T-helper 2 cell treated with Interferon-gamma antibody and Interleukin-4, amounts not matched to agents 5 μg/mL and 100 μg/mL, for 36 hours (primary cell): Measurements from ENCODE around the gene CPA5.

ENCODE experiments used
- DNase-seq: peaks from one replicate; pipeline ENCODE4 v3.0.0; 2021; ENCODE audit warnings: low spot score
- H3K27ac Mint-ChIP-seq: one replicate; pipeline ENCODE4 v1.8.0; 2021; ENCODE audit warnings: mild to moderate bottlenecking, mixed read lengths
- H3K27me3 Mint-ChIP-seq: one replicate; pipeline ENCODE4 v1.8.0; 2021; ENCODE audit warnings: low read depth, mixed read lengths
- H3K36me3 Mint-ChIP-seq: one replicate; pipeline ENCODE4 v1.8.0; 2021; ENCODE audit warnings: low read depth, mixed read lengths
- H3K4me1 Mint-ChIP-seq: one replicate; pipeline ENCODE4 v1.8.0; 2021; ENCODE audit warnings: low read depth, mixed read lengths
- H3K4me3 Mint-ChIP-seq: one replicate; pipeline ENCODE4 v1.8.0; 2022; ENCODE audit warnings: mild to moderate bottlenecking, moderate library complexity, mixed read lengths
- H3K9me3 Mint-ChIP-seq: one replicate; pipeline ENCODE4 v1.8.0; 2021; ENCODE audit warnings: mixed read lengths

CPA5 gene

GRCh38 chr7:130397051-130397757 lies 52.6 kb downstream of the CPA5 start:
- no peak for DNase-seq
- no peak overlapping the region for H3K4me3 Mint-ChIP-seq
- H3K4me1 Mint-ChIP-seq: peaks cover 25% of the 10 kb centered on the region
- H3K9me3 Mint-ChIP-seq: no peaks in the 10 kb centered on the region
- no peaks in the 10 kb centered on the region for H3K27me3 Mint-ChIP-seq
- H3K36me3 Mint-ChIP-seq: peaks cover 24% of the 10 kb centered on the region
- H3K27ac Mint-ChIP-seq: no peak overlapping the region

GRCh38 chr7:130397758-130398073 lies 53.1 kb downstream of the CPA5 start:
- Mint-ChIP-seq H3K4me3 (no peak overlapping the region), H3K27ac (no peak overlapping the region)

GRCh38 chr7:130398526-130399090 lies 54.0 kb downstream of the CPA5 start:
- H3K4me1 Mint-ChIP-seq: peaks cover 20% of the 10 kb centered on the region
- no peak overlapping the region for H3K27ac Mint-ChIP-seq
- no peak for DNase-seq
- no peaks in the 10 kb centered on the region for H3K27me3 Mint-ChIP-seq
- no peaks in the 10 kb centered on the region for H3K9me3 Mint-ChIP-seq
- H3K4me3 Mint-ChIP-seq: no peak overlapping the region
- H3K36me3 Mint-ChIP-seq: peaks cover 24% of the 10 kb centered on the region

More at GRCh38 chr7:130397758-130398073, 53.1 kb downstream of the CPA5 start:
- DNase-seq: no peak
- Mint-ChIP-seq H3K36me3 (peaks cover 24% of the 10 kb centered on the region), H3K4me1 (peaks cover 25% of the 10 kb centered on the region), H3K27me3 (no peaks in the 10 kb centered on the region), H3K9me3 (no peaks in the 10 kb centered on the region)

- peaks cover 6% of the 10 kb centered on the region for H3K4me1 Mint-ChIP-seq
- H3K27ac Mint-ChIP-seq: no peak overlapping the region
- H3K36me3 Mint-ChIP-seq: peaks cover 24% of the 10 kb centered on the region
- DNase-seq: no peak
- H3K9me3 Mint-ChIP-seq: no peaks in the 10 kb centered on the region
- no peaks in the 10 kb centered on the region for H3K27me3 Mint-ChIP-seq
- H3K4me3 Mint-ChIP-seq: no peak overlapping the region
Measured at GRCh38 chr7:130400120-130400572, 55.5 kb downstream of the CPA5 start.

GRCh38 chr7:130401101-130401500 lies 56.5 kb downstream of the CPA5 start:
- Mint-ChIP-seq H3K4me3 (no peak overlapping the region), H3K36me3 (peaks cover 24% of the 10 kb centered on the region), H3K9me3 (no peaks in the 10 kb centered on the region), H3K4me1 (peaks cover 2% of the 10 kb centered on the region), H3K27me3 (no peaks in the 10 kb centered on the region), H3K27ac (no peak overlapping the region)
- no peak for DNase-seq

- H3K27ac Mint-ChIP-seq: no peak overlapping the region
- peaks cover 24% of the 10 kb centered on the region for H3K36me3 Mint-ChIP-seq
- H3K27me3 Mint-ChIP-seq: no peaks in the 10 kb centered on the region
- no peaks in the 10 kb centered on the region for H3K9me3 Mint-ChIP-seq
- peaks cover 2% of the 10 kb centered on the region for H3K4me1 Mint-ChIP-seq
- DNase-seq: no peak
- H3K4me3 Mint-ChIP-seq: no peak overlapping the region
Measured at GRCh38 chr7:130401578-130401977, 57.0 kb downstream of the CPA5 start.

GRCh38 chr7:130405003-130405402 lies 60.4 kb downstream of the CPA5 start:
- no peak for DNase-seq
- no peaks in the 10 kb centered on the region for H3K9me3 Mint-ChIP-seq
- H3K4me1 Mint-ChIP-seq: no peaks in the 10 kb centered on the region
- H3K27me3 Mint-ChIP-seq: no peaks in the 10 kb centered on the region
- no peak overlapping the region for H3K27ac Mint-ChIP-seq
- no peak overlapping the region for H3K4me3 Mint-ChIP-seq
- H3K36me3 Mint-ChIP-seq: peaks cover 8% of the 10 kb centered on the region

GRCh38 chr7:130409067-130409711 lies 64.6 kb downstream of the CPA5 start:
- Mint-ChIP-seq H3K4me3 (no peak overlapping the region), H3K4me1 (peaks cover 3% of the 10 kb centered on the region), H3K36me3 (peaks cover 4% of the 10 kb centered on the region), H3K27ac (no peak overlapping the region), H3K9me3 (no peaks in the 10 kb centered on the region), H3K27me3 (no peaks in the 10 kb centered on the region)
- no peak for DNase-seq

- H3K36me3 Mint-ChIP-seq: peaks cover 4% of the 10 kb centered on the region
- H3K4me1 Mint-ChIP-seq: peaks cover 6% of the 10 kb centered on the region
- DNase-seq: no peak
- no peaks in the 10 kb centered on the region for H3K9me3 Mint-ChIP-seq
- no peaks in the 10 kb centered on the region for H3K27me3 Mint-ChIP-seq
- no peak overlapping the region for H3K4me3 Mint-ChIP-seq
- no peak overlapping the region for H3K27ac Mint-ChIP-seq
Measured at GRCh38 chr7:130409712-130410072, 65.1 kb downstream of the CPA5 start.

GRCh38 chr7:130410868-130411541 lies 66.4 kb downstream of the CPA5 start:
- Mint-ChIP-seq H3K9me3 (no peaks in the 10 kb centered on the region), H3K36me3 (peaks cover 7% of the 10 kb centered on the region), H3K4me3 (no peak overlapping the region), H3K27me3 (no peaks in the 10 kb centered on the region), H3K27ac (no peak overlapping the region), H3K4me1 (peaks cover 15% of the 10 kb centered on the region)
- DNase-seq: no peak

- Mint-ChIP-seq H3K9me3 (no peaks in the 10 kb centered on the region), H3K36me3 (peaks cover 8% of the 10 kb centered on the region), H3K4me3 (no peak overlapping the region), H3K27me3 (no peaks in the 10 kb centered on the region), H3K27ac (no peak overlapping the region), H3K4me1 (peaks cover 36% of the 10 kb centered on the region)
- no peak for DNase-seq
Measured at GRCh38 chr7:130413201-130413600, 68.6 kb downstream of the CPA5 start.

GRCh38 chr7:130415006-130415405 lies 70.4 kb downstream of the CPA5 start:
- Mint-ChIP-seq H3K9me3 (no peaks in the 10 kb centered on the region), H3K27me3 (no peaks in the 10 kb centered on the region), H3K27ac (no peak overlapping the region), H3K36me3 (peaks cover 8% of the 10 kb centered on the region), H3K4me1 (peaks cover 48% of the 10 kb centered on the region), H3K4me3 (peak overlapping the region; percentile 25)
- no peak for DNase-seq

GRCh38 chr7:130417213-130417612 lies 72.6 kb downstream of the CPA5 start:
- peak overlapping the region; percentile 56 for H3K4me3 Mint-ChIP-seq
- peak overlapping the region; percentile 78 for H3K27ac Mint-ChIP-seq
- DNase-seq: peak; percentile 31
- peaks cover 5% of the 10 kb centered on the region for H3K36me3 Mint-ChIP-seq
- peaks cover 59% of the 10 kb centered on the region for H3K4me1 Mint-ChIP-seq
- H3K9me3 Mint-ChIP-seq: no peaks in the 10 kb centered on the region
- no peaks in the 10 kb centered on the region for H3K27me3 Mint-ChIP-seq

- Mint-ChIP-seq H3K4me1 (peaks cover 63% of the 10 kb centered on the region), H3K27me3 (no peaks in the 10 kb centered on the region), H3K36me3 (peaks cover 6% of the 10 kb centered on the region), H3K4me3 (no peak overlapping the region), H3K9me3 (no peaks in the 10 kb centered on the region), H3K27ac (peak overlapping the region; percentile 78)
- DNase-seq: no peak
Measured at GRCh38 chr7:130418306-130418705, 73.7 kb downstream of the CPA5 start.
